HG03066 (cell line): ENCODE measurements around the gene ANKRD61.
A peak's percentile ranks its signal among the peaks of the same experiment; 100 is the strongest.
"Not testable (repeated sequence)": the region's sequence is repeated elsewhere in the genome, so short reads cannot be mapped to it uniquely, and the experiment has no call there.

ENCODE experiments used
- ATAC-seq: cut with Tn5 transposase; IDR thresholded peaks from one replicate; pipeline ENCODE4 v1.9.1; 2021; ENCODE audit warnings: low read depth; ENCODE audit not compliant: unreplicated experiment

Gene ANKRD61

DNA sequence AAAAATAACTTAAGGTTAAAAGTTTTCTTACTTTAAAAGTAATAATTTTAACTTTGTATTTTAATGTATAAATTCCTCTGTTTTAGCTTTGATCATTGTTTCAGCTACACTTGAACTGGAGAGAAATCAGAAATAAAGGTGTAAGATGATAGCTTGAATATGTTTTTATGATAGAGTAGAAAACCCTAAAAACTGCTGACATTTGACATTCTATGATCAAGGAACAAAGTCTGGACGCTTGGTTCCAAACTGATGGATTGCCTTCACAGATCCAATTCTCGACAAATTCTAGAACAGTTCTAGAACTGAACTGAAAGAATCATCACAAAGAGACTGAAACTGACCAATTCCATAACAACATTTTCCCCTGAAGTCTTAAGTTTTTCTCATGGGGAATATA, at the start of gene ANKRD61:
TSS of gene ANKRD61 (plus strand) at position 389 of the 400 bp plus-strand sequence. CDS start at position 389, 0 bp downstream.
- no peak for ATAC-seq

DNA sequence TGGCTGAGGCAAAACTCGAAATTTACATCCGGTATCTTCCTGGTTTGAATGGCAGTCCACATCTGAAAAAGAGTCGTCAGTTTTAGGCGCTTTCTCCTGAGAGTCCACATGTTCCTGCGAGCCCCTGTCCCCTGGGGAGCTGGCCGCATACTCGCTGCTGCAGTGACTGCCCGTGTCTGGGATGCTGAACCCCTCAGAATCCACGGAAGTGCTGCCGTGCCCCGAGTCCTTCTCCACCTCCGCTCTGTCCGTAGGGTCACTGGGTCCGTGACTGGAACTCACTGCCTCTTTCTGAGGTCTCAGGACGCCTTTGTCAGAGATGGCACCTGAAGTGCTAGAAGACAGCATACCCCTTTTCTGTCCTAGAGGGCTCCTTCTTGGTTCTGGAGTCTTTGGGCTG, 44.1 kb upstream of the ANKRD61 start:
- not testable (repeated sequence) for ATAC-seq

DNA sequence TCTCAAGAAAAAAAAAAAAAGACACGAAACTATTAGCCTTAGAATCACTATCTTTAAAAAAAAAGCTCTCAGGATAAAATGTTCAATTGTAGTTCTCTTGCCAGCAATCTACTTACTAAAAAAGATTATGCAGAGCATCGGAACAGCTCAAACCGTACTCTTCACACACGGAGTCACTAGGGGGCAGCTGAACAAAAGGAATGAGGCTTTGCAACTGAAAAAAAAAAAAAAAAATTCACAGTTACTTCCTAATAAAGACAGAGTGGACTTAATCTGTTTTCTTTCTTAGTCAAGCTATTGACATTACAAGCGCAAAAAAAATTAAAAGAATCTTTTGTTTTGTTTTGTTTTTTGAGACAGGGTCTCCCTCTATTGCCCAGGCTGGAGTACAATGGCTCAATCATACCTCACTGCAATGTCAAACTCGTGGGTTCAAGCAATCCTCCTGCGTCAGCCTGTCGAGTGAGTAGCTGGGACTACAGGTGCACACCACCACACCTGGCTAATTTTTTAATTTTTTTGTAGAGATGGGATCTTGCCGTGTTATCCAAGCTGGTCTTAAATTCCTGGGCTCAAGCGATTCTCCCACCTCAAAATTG, 33.9 kb upstream of the ANKRD61 start:
- no peak for ATAC-seq

DNA sequence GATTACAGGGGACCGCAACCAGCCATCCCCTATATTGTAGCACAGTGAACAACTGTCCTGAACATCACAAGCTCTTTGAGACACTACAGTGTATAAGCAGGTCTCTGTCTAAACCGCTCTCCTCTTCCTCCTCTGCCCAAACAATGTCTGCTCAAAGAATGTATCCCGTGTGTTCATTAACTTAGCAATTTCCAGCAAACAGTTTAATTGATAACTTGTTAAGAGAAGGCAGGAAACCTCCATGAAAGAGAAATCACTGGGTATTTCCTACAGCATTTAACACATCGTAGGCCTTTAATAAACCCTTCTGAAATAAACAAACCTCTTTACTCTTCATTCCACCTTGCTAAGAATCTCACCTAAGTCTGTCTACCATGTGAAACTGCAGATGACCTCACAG, 23.8 kb upstream of the ANKRD61 start:
- ATAC-seq, result no peak

DNA sequence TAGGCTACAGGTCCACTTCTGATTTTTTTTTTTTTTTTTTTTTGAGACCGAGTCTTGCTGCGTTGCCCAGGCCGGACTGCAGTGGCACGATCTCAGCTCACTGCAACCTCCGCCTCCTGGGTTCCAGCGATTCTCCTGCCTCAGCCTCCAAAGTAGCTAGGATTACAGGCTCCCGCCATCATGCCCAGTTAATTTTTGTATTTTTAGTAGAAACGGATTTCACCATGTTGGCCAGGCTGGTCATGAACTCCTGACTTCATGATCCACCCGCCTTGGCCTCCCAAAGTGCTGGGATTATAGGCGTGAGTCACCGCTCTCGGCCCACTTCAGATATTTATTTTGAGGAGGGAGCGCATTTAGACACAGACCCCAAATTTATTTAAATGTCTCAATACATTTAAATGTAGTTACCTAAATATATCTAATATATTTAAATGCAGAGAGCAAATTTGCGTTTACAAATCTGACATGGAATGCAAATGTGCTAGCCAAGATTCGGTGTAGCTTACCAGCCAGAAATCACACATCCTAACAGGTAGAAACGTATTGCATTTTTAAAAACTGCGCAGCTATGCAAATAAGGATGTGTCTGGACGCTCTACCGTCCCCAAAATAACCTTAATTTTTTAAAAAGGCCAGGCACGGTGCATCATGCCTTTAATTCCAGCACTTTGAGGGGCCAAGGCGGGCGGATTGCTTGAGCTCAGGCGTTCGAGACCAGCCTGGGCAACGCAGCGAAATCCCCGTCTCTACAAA, 23.2 kb upstream of the ANKRD61 start:
- ATAC-seq, result not testable (repeated sequence)

DNA sequence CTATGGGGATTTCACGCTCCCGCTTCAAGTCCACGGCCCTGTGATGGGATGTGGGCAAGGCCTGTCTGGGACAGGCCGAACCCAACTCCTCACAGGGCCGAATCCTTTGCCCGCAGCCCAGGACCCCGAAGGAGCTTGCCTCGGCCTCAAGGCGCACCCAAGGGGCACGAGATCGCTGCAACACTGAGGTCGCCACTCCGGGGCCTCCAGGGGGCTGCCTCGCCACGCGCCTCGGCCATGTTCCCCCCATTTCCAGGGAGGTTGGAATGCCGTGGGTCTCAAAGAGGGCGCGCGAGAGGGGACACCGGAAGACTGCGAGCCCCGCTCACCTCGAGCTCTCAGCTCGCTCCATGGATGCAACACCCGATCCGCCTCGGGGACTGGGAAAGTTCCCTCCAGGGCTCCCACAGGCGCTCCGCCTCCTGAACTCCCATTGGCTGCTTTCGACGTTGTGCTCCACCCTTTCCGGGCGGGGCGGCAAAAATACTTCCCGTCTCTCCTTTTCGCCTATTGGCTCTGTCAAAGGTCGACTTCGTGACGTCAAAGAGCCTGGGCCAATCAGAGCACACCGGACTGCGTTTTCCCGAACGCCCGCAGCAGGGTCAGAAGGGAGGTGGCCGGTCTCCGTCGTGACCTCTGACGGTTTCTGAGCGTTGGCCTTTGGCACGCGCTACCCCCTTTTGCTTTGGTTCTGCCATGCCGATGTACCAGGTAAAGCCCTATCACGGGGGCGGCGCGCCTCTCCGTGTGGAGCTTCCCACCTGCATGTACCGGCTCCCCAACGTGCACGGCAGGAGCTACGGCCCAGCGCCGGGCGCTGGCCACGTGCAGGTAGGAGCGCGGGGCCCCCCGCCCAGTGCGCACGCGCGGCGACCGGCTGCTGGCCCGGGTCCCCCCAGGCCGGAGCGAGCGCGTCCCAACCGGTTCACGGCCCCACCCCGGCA, 22.2 kb upstream of the ANKRD61 start, which contains the start of the genes AIMP2 and PMS2:
TSS of gene AIMP2 (plus strand) at position 605 of the 944 bp plus-strand sequence. CDS start at position 697, 92 bp downstream.
TSS of gene PMS2 (minus strand) at position 382 of the 944 bp plus-strand sequence. CDS start at position 352, 30 bp downstream.
- peak; percentile 96 for ATAC-seq

DNA sequence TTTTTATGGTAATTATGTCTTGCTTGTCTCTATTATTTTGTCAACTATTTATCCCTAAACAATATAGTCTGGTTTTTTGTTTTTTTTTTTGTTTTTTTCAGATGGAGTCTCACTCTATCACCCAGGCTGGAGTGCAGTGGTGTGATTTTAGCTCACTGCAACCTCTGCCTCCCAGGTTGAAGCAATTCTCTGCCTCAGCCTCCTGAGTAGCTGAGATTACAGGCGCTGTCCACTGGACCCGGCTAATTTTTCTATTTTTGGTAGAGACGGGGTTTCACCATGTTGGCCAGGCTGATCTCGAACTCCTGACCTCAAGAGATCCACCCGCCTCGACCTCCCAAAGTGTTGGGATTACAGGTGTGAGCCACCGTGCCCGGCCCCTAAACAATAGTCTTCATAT, 20.8 kb upstream of the ANKRD61 start:
- not testable (repeated sequence) for ATAC-seq

DNA sequence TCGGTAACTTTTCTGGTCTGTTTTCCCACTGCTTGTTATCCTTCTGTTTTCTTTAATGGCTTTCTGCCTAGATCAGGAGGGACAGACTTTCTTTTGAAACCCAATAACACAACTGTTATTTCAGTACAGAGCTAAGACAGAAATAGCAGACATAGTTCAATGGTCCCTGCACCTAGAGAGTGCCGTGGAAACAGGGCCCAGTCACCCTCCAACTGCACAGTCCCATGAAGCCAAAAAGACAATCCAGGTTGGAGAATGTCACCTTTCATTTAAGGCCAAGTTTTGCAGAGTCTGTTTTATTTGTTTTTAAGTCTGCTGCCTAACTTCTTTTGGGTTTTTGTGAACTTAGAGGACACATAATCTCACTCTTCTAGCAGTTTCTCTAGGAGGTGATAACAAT, 19.6 kb upstream of the ANKRD61 start:
- ATAC-seq, result no peak

DNA sequence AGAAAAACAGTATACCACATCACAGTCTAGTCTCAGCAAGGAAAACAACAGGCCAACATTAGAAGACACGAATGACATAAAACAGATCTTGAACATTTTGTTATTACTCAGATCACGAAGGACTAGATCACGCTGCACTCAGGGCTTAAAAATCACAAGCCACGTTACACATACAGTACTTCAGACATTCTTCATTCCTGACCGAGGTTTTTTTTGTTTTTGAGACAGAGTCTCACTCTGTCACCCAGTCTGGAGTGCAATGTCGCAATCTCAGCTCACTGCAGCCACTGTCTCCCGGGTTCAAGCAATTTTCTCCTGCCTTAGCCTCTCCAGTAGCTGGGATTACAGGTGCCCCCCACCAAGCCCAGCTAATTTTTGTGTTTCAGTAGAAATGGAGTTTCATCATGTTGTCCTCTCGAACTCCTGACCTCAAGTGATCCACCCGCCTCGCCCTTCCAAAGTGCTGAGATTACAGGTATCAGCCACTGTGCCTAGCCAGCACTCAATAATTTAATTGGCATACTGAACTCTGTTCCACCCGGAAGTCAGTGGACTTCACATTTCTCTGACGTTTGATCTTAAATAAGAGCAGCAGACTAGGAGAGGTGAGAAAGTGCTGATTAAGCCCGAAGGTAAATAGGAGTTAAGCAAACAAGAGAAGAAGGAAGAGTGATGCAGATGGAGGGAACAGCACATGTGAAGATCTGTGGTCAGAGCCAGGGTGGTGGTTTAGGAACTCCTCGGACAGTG, 18.6 kb upstream of the ANKRD61 start:
- ATAC-seq, result no peak

DNA sequence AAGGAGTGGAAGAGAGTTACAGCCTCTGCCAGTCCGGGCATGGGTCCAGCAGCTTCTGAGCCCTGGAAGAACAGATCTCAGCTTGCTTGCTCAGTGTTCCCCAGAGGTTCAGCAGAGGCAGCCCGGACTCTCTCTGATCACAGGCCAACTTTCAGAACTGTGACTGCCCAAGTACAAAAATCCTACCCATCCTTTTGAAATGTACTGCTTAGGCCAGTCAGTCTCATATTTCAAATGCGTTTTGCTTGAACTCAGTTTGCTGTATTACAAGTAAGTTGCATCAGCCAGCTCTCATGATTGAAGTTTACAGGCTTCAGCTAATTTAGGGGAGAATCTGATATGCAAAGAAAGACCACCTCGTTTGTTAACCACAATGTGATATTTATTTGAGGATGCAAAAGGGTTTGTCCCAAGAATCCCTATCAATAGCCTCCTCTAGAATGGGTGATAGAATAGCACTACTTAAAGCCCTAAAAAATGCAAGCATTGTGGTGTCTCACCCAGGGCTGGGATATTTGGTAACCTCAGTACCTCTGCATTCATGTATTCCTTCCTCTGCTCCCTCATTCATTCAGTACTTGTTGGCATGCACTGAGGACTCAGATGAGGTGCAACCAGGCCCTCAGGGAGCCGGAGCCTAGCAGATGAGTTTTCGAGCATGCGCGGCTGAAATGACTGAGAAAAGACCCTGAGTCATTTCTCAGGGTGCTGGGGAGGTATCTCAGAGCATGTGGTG, 15.1 kb upstream of the ANKRD61 start:
- no peak for ATAC-seq

DNA sequence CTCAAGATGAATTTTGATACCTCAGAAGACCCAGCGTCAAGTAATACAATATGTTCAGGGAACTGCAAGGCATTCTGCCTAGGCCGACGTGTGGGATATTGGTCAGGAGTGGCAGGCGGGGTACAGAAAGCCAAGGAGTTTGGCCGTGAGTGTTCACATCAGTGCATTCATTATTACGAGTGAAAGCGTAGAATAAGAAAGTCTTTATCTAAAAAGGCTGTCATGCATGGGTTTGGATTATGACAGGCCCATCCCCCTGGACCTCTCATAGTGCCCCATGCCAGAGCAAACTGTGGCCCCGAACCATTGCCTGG, 14.6 kb upstream of the ANKRD61 start:
- ATAC-seq, result no peak

DNA sequence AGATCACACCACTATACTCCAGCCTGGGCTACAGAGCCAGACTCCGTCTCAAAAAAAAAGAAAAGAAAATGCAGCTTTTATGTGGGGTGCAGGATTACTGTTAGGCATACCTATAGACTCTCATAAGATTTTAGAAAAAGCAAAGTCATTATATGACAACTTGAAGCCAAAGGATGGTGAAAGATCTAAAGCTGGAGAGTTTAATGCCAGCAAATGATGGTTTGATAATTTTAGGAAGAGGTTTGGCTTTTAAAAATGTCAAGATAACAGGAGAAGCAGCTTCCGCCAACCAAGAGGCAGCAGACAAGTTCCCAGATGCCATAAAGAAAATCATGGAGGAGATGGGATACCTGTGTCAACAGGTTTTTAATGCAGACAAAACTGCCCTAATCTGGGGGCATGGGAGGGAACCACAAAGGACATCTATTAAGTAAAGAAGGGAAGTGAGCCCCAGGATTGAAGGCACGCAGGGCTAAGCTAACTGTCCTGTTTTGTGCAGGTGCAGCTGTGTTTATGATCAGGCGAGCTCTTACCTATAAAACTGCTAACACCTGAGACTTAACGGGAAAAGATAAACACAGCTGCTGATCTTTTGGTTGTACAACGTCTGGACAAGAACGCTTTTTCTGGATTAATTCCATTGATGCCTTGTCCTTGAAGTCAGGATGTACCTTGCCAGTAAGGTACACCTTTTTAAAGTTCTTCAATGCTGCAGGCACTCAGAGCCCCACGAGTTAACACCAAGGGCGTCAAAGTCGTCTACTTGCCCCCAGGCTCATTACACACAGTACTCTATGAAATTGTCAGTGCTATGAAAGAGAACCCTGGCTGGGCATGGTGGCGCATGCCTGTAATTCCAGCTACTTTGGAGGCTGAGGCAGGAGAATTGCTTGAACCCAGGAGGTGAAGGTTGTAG, 10.5 kb upstream of the ANKRD61 start:
- ATAC-seq, result no peak

DNA sequence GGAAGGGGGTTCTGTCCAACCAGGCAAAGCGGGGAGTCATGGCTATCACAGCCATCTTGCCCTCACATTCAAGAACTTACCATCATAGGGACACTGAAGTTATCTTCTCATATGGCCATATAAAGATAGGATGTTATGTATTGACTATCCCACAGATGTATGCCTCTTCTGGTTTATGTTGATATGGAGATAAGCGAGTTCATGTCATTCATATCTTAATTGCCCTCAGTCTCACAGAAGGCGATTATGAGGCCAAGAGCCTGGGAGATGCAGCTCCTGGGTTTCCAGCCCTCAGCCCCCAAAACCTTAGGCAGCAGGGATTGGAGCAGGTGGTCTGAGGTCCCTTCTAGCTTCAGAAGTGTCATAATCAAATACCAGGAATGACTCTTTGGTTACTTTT, 8.5 kb upstream of the ANKRD61 start:
- ATAC-seq, result no peak

DNA sequence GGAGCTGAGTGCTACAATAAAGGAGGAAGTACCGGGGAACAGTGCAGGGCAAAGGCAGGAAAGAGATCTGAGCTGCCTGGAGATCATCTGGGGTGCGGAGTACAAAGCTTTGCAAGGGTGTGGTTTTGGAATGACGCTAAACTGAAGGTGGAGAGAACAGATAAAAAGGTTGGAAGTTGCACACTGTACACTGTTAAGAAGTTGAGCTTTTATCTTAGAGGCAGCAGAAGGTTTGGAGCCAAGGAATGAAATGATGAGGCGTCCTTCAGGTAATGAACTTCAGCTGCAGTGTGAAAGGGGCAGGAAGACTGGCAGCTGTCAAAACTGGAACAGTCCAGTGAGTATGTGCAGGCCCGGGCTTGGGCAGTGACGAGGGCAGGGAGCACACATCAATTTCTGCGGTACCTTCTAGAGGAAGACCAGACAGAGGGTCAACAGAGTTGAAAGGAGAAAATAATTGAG, 7.2 kb upstream of the ANKRD61 start:
- ATAC-seq, result no peak

DNA sequence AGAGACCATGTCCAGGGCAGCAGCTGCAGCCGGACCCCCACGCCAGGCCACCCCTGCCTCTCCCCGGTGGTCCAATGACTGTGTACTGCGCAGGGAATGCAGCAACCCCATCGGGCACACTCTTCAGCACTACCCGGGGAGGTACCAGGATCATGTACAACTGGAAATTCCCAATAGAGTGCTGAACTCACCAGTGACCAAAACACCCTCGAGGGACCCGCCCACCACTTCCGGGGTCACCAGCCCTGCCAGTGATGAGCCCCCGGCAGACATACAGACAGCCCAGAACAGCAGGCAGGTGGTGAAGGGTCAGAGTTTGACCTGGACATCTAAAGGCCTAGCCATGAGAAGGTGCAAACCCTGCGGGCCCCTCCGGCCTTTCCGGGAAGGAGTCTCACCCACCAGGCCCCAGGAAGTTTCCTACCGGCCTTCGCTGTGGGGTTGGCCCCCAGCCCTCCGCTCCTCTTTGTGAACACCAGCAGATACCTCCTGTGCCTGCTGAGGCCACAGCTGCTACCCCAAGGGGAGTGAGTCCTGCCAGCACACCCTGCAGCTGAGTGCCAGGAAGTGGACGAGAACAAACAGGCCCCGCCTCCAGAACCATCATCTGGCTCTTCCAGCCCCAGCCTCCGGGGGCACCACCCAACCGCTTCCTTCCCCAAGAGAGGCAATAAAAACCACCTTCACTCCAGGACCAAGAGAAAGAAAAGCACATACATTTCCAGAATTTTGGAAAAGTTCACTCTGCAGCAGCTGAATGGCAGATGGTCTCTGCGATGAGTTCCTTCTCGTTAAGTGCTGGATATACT, 5.0 kb upstream of the ANKRD61 start:
- peak; percentile 72 for ATAC-seq

DNA sequence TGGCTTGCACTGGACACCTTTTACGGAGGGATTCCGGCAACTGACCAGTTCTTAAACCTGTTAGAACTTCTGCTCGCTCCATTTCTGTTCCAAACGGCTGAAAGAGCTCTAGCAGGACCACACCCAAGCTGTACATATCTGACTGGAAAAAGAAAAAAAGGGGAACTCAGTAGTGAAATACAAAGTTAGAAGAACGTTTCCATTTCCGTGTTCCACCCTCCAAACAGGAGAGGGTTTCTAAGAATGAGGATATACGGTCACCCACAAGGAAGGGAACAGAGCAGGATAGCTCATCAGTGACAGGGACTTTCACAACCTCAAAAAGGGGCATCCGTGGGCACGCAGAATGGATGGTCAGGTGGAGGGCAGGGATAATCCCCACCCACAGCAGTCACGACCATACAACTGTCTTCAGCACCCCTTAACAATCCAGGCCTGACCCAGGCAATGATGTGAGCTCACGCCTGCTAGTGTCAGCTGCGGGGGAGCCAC, 4.3 kb upstream of the ANKRD61 start:
- no peak for ATAC-seq

DNA sequence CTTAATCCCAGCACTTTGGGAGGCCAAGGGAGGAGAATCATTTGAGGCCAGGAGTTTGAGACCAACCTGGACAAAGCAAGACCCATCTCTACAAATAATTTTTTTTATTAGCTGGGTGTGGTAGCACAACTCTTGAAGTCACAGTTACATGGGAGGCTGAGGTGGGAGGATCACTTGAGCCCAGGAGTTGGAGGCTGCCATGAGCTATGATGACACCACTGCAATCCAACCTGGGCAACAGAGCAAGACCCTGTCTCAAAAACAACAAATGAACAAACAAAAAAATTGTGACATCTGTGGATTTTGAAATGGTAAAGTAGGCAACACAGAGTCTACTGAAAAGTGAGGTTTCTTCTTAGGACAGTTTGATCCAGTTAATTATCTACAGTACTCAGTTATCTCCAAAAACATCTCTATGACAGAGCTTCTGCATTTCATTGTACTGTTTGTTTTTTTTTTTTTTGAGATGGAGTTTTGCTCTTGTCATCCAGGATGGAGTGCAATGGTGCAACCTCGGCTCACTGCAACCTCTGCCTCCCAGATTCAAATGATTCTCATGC, 3.3 kb upstream of the ANKRD61 start:
- no peak for ATAC-seq
